ENCODE data around the gene MAGEA12.
"Not testable (repeated sequence)": the region's sequence is repeated elsewhere in the genome, so short reads cannot be mapped to it uniquely, and the experiment has no call there.

Gene MAGEA12

GRCh38 chrX:152709173-152709572 lies 24.4 kb upstream of the MAGEA12 start, which contains the start of gene CSAG2:
Gene CSAG2 (minus strand): TSS chrX:152709273. CDS start chrX:152709112, 161 bp downstream.
- not testable (repeated sequence) for H3K23ac ChIP-seq (ENCODE audit: low read length in 2 of 2); H4K91ac ChIP-seq (ENCODE audit: low read length); H3K4ac ChIP-seq (ENCODE audit: low read depth in 1 of 2, low read length in 2 of 2); H3K4me3 ChIP-seq (ENCODE audit: insufficient read depth in 1 of 2, low read depth in 1 of 2, low read length in 2 of 2); H3K18ac ChIP-seq (ENCODE audit: low read depth in 1 of 2, low read length in 2 of 2); H3K14ac ChIP-seq (ENCODE audit: low read length in 2 of 2); H3K4me2 ChIP-seq (ENCODE audit: low read length, poor library complexity, severe bottlenecking); H2BK5ac ChIP-seq (ENCODE audit: low read depth, low read length, poor library complexity, severe bottlenecking); H2AFZ ChIP-seq (ENCODE audit: low read depth, low read length); H3K9me3 ChIP-seq (ENCODE audit: control insufficient read depth, low read length); H3K36me3 ChIP-seq (ENCODE audit: control insufficient read depth in 1 of 2, insufficient read depth in 2 of 2, low read depth in 1 of 2, low read length in 2 of 2); H3K27ac ChIP-seq (ENCODE audit: low read length, poor library complexity, severe bottlenecking); H3K9ac ChIP-seq (ENCODE audit: low read length); H2AK5ac ChIP-seq (ENCODE audit: low read length, severe bottlenecking); H3K27me3 ChIP-seq (ENCODE audit: control insufficient read depth in 1 of 2, insufficient read depth in 1 of 2, low read length in 2 of 2); H3K4me1 ChIP-seq (ENCODE audit: control insufficient read depth, insufficient read depth, low read depth, low read length); H3K79me1 ChIP-seq (replicated peaks; ENCODE audit: low read length, poor library complexity, severe bottlenecking); H4K8ac ChIP-seq (ENCODE audit: low read length); H2BK12ac ChIP-seq (ENCODE audit: low read length in 2 of 2); H2BK15ac ChIP-seq (ENCODE audit: low read depth, poor library complexity, severe bottlenecking); H2BK120ac ChIP-seq (ENCODE audit: low read depth, low read length); DNase-seq
- no CpG with 5 or more reads among the region's 2 CpGs for WGBS

GRCh38 chrX:152713195-152713594 lies 20.4 kb upstream of the MAGEA12 start:
- not testable (repeated sequence) for H3K9ac ChIP-seq (ENCODE audit: low read length); H3K4me1 ChIP-seq (ENCODE audit: control insufficient read depth, insufficient read depth, low read depth, low read length); H2BK5ac ChIP-seq (ENCODE audit: low read depth, low read length, poor library complexity, severe bottlenecking); H3K36me3 ChIP-seq (ENCODE audit: control insufficient read depth in 1 of 2, insufficient read depth in 2 of 2, low read depth in 1 of 2, low read length in 2 of 2); H2AFZ ChIP-seq (ENCODE audit: low read depth, low read length); H3K23ac ChIP-seq (ENCODE audit: low read length in 2 of 2); H3K27me3 ChIP-seq (ENCODE audit: control insufficient read depth in 1 of 2, insufficient read depth in 1 of 2, low read length in 2 of 2); H3K4me3 ChIP-seq (ENCODE audit: insufficient read depth in 1 of 2, low read depth in 1 of 2, low read length in 2 of 2); H3K18ac ChIP-seq (ENCODE audit: low read depth in 1 of 2, low read length in 2 of 2); H4K8ac ChIP-seq (ENCODE audit: low read length); H3K4me2 ChIP-seq (ENCODE audit: low read length, poor library complexity, severe bottlenecking); H3K9me3 ChIP-seq (ENCODE audit: control insufficient read depth, low read length); H3K4ac ChIP-seq (ENCODE audit: low read depth in 1 of 2, low read length in 2 of 2); H2BK120ac ChIP-seq (ENCODE audit: low read depth, low read length); H2BK15ac ChIP-seq (ENCODE audit: low read depth, poor library complexity, severe bottlenecking); H4K91ac ChIP-seq (ENCODE audit: low read length); H2AK5ac ChIP-seq (ENCODE audit: low read length, severe bottlenecking); H3K27ac ChIP-seq (ENCODE audit: low read length, poor library complexity, severe bottlenecking); DNase-seq; H3K14ac ChIP-seq (ENCODE audit: low read length in 2 of 2); H3K79me1 ChIP-seq (replicated peaks; ENCODE audit: low read length, poor library complexity, severe bottlenecking); H2BK12ac ChIP-seq (ENCODE audit: low read length in 2 of 2)
- WGBS = no CpG with 5 or more reads among the region's 5 CpGs

- H3K36me3 ChIP-seq (ENCODE audit: control insufficient read depth in 1 of 2, insufficient read depth in 2 of 2, low read depth in 1 of 2, low read length in 2 of 2); H3K4me2 ChIP-seq (ENCODE audit: low read length, poor library complexity, severe bottlenecking); H2BK120ac ChIP-seq (ENCODE audit: low read depth, low read length); H2BK12ac ChIP-seq (ENCODE audit: low read length in 2 of 2); H3K9ac ChIP-seq (ENCODE audit: low read length); H2BK15ac ChIP-seq (ENCODE audit: low read depth, poor library complexity, severe bottlenecking); H3K79me1 ChIP-seq (replicated peaks; ENCODE audit: low read length, poor library complexity, severe bottlenecking); H4K91ac ChIP-seq (ENCODE audit: low read length); H3K27ac ChIP-seq (ENCODE audit: low read length, poor library complexity, severe bottlenecking); H2AFZ ChIP-seq (ENCODE audit: low read depth, low read length); H3K9me3 ChIP-seq (ENCODE audit: control insufficient read depth, low read length); H3K23ac ChIP-seq (ENCODE audit: low read length in 2 of 2); H2AK5ac ChIP-seq (ENCODE audit: low read length, severe bottlenecking); H3K4ac ChIP-seq (ENCODE audit: low read depth in 1 of 2, low read length in 2 of 2); H4K8ac ChIP-seq (ENCODE audit: low read length); H3K4me3 ChIP-seq (ENCODE audit: insufficient read depth in 1 of 2, low read depth in 1 of 2, low read length in 2 of 2); DNase-seq; H3K14ac ChIP-seq (ENCODE audit: low read length in 2 of 2); H2BK5ac ChIP-seq (ENCODE audit: low read depth, low read length, poor library complexity, severe bottlenecking); H3K4me1 ChIP-seq (ENCODE audit: control insufficient read depth, insufficient read depth, low read depth, low read length); H3K27me3 ChIP-seq (ENCODE audit: control insufficient read depth in 1 of 2, insufficient read depth in 1 of 2, low read length in 2 of 2); H3K18ac ChIP-seq (ENCODE audit: low read depth in 1 of 2, low read length in 2 of 2): not testable (repeated sequence)
- no CpG with 5 or more reads among the region's 35 CpGs for WGBS
Observed at GRCh38 chrX:152713815-152714787, 19.5 kb upstream of the MAGEA12 start, which contains the start of gene MAGEA2B. Gene MAGEA2B (plus strand): TSS chrX:152714628. CDS start chrX:152717107, 2,479 bp downstream.

- H3K18ac ChIP-seq (ENCODE audit: low read depth in 1 of 2, low read length in 2 of 2) = no peak overlapping the region
- no peak overlapping the region for H3K4me3 ChIP-seq (ENCODE audit: insufficient read depth in 1 of 2, low read depth in 1 of 2, low read length in 2 of 2)
- no peaks in the 10 kb centered on the region for H3K27me3 ChIP-seq (ENCODE audit: control insufficient read depth in 1 of 2, insufficient read depth in 1 of 2, low read length in 2 of 2)
- H4K91ac ChIP-seq (ENCODE audit: low read length) = no peak overlapping the region
- no peak overlapping the region for H3K9ac ChIP-seq (ENCODE audit: low read length)
- H3K79me1 ChIP-seq (replicated peaks; ENCODE audit: low read length, poor library complexity, severe bottlenecking) = no peaks in the 10 kb centered on the region
- no peaks in the 10 kb centered on the region for H3K36me3 ChIP-seq (ENCODE audit: control insufficient read depth in 1 of 2, insufficient read depth in 2 of 2, low read depth in 1 of 2, low read length in 2 of 2)
- H3K4me2 ChIP-seq (ENCODE audit: low read length, poor library complexity, severe bottlenecking) = no peak overlapping the region
- no peak for DNase-seq
- H3K23ac ChIP-seq (ENCODE audit: low read length in 2 of 2) = no peak overlapping the region
- no peak overlapping the region for H2BK15ac ChIP-seq (ENCODE audit: low read depth, poor library complexity, severe bottlenecking)
- no peak overlapping the region for H2BK12ac ChIP-seq (ENCODE audit: low read length in 2 of 2)
- no peak overlapping the region for H2AK5ac ChIP-seq (ENCODE audit: low read length, severe bottlenecking)
- peaks cover 6% of the 10 kb centered on the region for H3K9me3 ChIP-seq (ENCODE audit: control insufficient read depth, low read length)
- H3K4me1 ChIP-seq (ENCODE audit: control insufficient read depth, insufficient read depth, low read depth, low read length) = no peaks in the 10 kb centered on the region
- H2AFZ ChIP-seq (ENCODE audit: low read depth, low read length) = no peak overlapping the region
- H3K27ac ChIP-seq (ENCODE audit: low read length, poor library complexity, severe bottlenecking) = no peak overlapping the region
- no peak overlapping the region for H3K4ac ChIP-seq (ENCODE audit: low read depth in 1 of 2, low read length in 2 of 2)
- no peak overlapping the region for H2BK120ac ChIP-seq (ENCODE audit: low read depth, low read length)
- WGBS = 51% methylated on average over 7 of the region's 7 CpGs
- H2BK5ac ChIP-seq (ENCODE audit: low read depth, low read length, poor library complexity, severe bottlenecking) = no peak overlapping the region
- H3K14ac ChIP-seq (ENCODE audit: low read length in 2 of 2) = no peak overlapping the region
- no peak overlapping the region for H4K8ac ChIP-seq (ENCODE audit: low read length)
Observed at GRCh38 chrX:152725409-152725808, 8.1 kb upstream of the MAGEA12 start.

Measured in mesenchymal stem cell (in vitro differentiated cells and primary cell).